ENCODE results near the gene ARNT2. TPM values are rescaled to one million over a fixed set of nuclear protein-coding genes. Genes with fewer than 3 reads are reported as not detected.

The ARNT2 gene
- total and polyA plus RNA-seq, 2 experiments from 2014 or later, result 4.6 to 11.6 TPM

GRCh38 chr15:80495401-80495942 is 91.3 kb downstream of the ARNT2 start:
- no peak overlapping the region for H2AFZ ChIP-seq
- Mint-ChIP-seq H3K9me3 (no peaks in the 10 kb centered on the region), H3K27me3 (ENCODE audit: insufficient read depth, low read depth, poor library complexity) (peaks cover 4% of the 10 kb centered on the region), H3K36me3 (ENCODE audit: low read depth) (no peaks in the 10 kb centered on the region; the same call in 2 of the 3 replicates), H3K4me1 (peaks cover 24% of the 10 kb centered on the region), H3K4me3 (no peak overlapping the region), H3K27ac (no peak overlapping the region)
- ATAC-seq (no peak), DNase-seq (ENCODE audit: low spot score) (no peak)
- no peaks in the 10 kb centered on the region for H3F3A ChIP-seq (replicated peaks; ENCODE audit: low read depth)
- H3K4me2 ChIP-seq, result no peak overlapping the region
- H3K4me1 ChIP-seq (ENCODE audit: insufficient read depth), result peaks cover 6% of the 10 kb centered on the region; the same call in 1 of the 2 replicates
- no peak for TF ChIP-seq CREB1 (CRISPR knock-in tag; IDR thresholded peaks at IDR 0.05; ENCODE audit: low read depth)
- H3K79me2 ChIP-seq (replicated peaks; ENCODE audit: insufficient read depth), result no peaks in the 10 kb centered on the region
- no peak overlapping the region for H3K4me3 ChIP-seq
- no peaks in the 10 kb centered on the region for H3K27me3 ChIP-seq (ENCODE audit: insufficient read depth)
- no peak overlapping the region for H3K27ac ChIP-seq (ENCODE audit: low read depth)
- H4K20me1 ChIP-seq (replicated peaks; ENCODE audit: insufficient read depth), result no peaks in the 10 kb centered on the region
- H3K9me2 ChIP-seq (ENCODE audit: insufficient read depth), result 0 out of 2 replicates have a peak, but pooled peaks cover 2% of the 10 kb centered on the region
- H3K36me3 ChIP-seq (ENCODE audit: insufficient read depth), result no peaks in the 10 kb centered on the region

- H3F3A ChIP-seq (replicated peaks; ENCODE audit: low read depth), result no peaks in the 10 kb centered on the region
- no peak overlapping the region for H3K27ac Mint-ChIP-seq
- H3K36me3 ChIP-seq (ENCODE audit: insufficient read depth), result no peaks in the 10 kb centered on the region
- H3K9me2 ChIP-seq (ENCODE audit: insufficient read depth), result 0 out of 2 replicates have a peak, but pooled peaks cover 2% of the 10 kb centered on the region
- H2AFZ ChIP-seq, result no peak overlapping the region
- no peak for TF ChIP-seq ZNF331 (CRISPR knock-in tag; IDR thresholded peaks at IDR 0.05; ENCODE audit: low read depth)
- no peak for TF ChIP-seq ZNF114 (CRISPR knock-in tag; IDR thresholded peaks at IDR 0.05)
- TF ChIP-seq CREB1 (CRISPR knock-in tag; IDR thresholded peaks at IDR 0.05; ENCODE audit: low read depth), result no peak
- no peak for TF ChIP-seq ZNF462 (CRISPR knock-in tag; IDR thresholded peaks at IDR 0.05)
- TF ChIP-seq POLR2AphosphoS5 (IDR thresholded peaks at IDR 0.05; ENCODE audit: low read depth), result no peak
- H4K20me1 ChIP-seq (replicated peaks; ENCODE audit: insufficient read depth), result no peaks in the 10 kb centered on the region
- no peak overlapping the region for H3K4me2 ChIP-seq
- H3K4me1 Mint-ChIP-seq, result peaks cover 24% of the 10 kb centered on the region
- DNase-seq (ENCODE audit: low spot score) (no peak), ATAC-seq (no peak)
- H3K4me3 Mint-ChIP-seq, result no peak overlapping the region
- H3K27me3 Mint-ChIP-seq (ENCODE audit: insufficient read depth, low read depth, poor library complexity), result peaks cover 4% of the 10 kb centered on the region
- no peak overlapping the region for H3K4me3 ChIP-seq
- H3K79me2 ChIP-seq (replicated peaks; ENCODE audit: insufficient read depth), result no peaks in the 10 kb centered on the region
- peaks cover 6% of the 10 kb centered on the region; the same call in 1 of the 2 replicates for H3K4me1 ChIP-seq (ENCODE audit: insufficient read depth)
- H3K27me3 ChIP-seq (ENCODE audit: insufficient read depth), result no peaks in the 10 kb centered on the region
- H3K27ac ChIP-seq (ENCODE audit: low read depth), result no peak overlapping the region
- H3K9me3 Mint-ChIP-seq, result no peaks in the 10 kb centered on the region
- H3K36me3 Mint-ChIP-seq (ENCODE audit: low read depth), result no peaks in the 10 kb centered on the region; the same call in 2 of the 3 replicates
These were observed 91.9 kb downstream of the ARNT2 start for GRCh38 chr15:80496096-80496495.
